SK-N-SH treated with all-trans-retinoic acid at 6 μM for 48 hours (cell line): Measurements from ENCODE around the gene SPOCK2.

Experiments
- ARNTL ChIP-seq: fragments of 450-650 bp; formaldehyde crosslinking; IDR thresholded peaks from 2 replicates; pipeline ENCODE4 v1.5.0; 2020; ENCODE audit warnings: low read depth, mild to moderate bottlenecking, moderate library complexity, borderline replicate concordance
- ESRRG ChIP-seq: fragments of 250-450 bp; sonication (Bioruptor Pico); IDR thresholded peaks from 2 replicates; pipeline ENCODE4 v1.6.1; 2021; ENCODE audit warnings: mild to moderate bottlenecking
- GLIS3 ChIP-seq: fragments of 250-450 bp; sonication (Bioruptor Pico); IDR thresholded peaks from 2 replicates; pipeline ENCODE4 v1.5.0; 2020; ENCODE audit warnings: mild to moderate bottlenecking, moderate library complexity
- ISL1 ChIP-seq: fragments of 250-450 bp; sonication (Bioruptor Pico); IDR thresholded peaks from 2 replicates; pipeline ENCODE4 v2.1.2; 2022; ENCODE audit warnings: mild to moderate bottlenecking, moderate library complexity
- OSR1 ChIP-seq: fragments of 250-450 bp; sonication (Bioruptor Pico); IDR thresholded peaks from 2 replicates; pipeline ENCODE4 v1.8.0; 2022; ENCODE audit warnings: moderate library complexity, mild to moderate bottlenecking, inconsistent platforms
- SNAI2 ChIP-seq: fragments of 250-450 bp; sonication (Bioruptor Pico); IDR thresholded peaks from 2 replicates; pipeline ENCODE4 v1.5.0; 2020; ENCODE audit warnings: mild to moderate bottlenecking, moderate library complexity
- TSHZ2 ChIP-seq: fragments of 250-450 bp; sonication (Bioruptor Pico); IDR thresholded peaks from 2 replicates; pipeline ENCODE4 v1.5.0; 2020; ENCODE audit warnings: mild to moderate bottlenecking, moderate library complexity
- ZFP3 ChIP-seq: fragments of 250-450 bp; sonication (Bioruptor Pico); IDR thresholded peaks from 2 replicates; pipeline ENCODE4 v1.5.0; 2020; ENCODE audit warnings: mild to moderate bottlenecking, moderate library complexity
- ZFP30 ChIP-seq: fragments of 450-650 bp; formaldehyde crosslinking; IDR thresholded peaks from 2 replicates; pipeline ENCODE4 v1.5.0; 2022; ENCODE audit warnings: mild to moderate bottlenecking, moderate library complexity
- TF ChIP-seq, protein P1 (sequence below): fragments of 250-450 bp; sonication (Bioruptor Pico); IDR thresholded peaks from 2 replicates; pipeline ENCODE4 v1.8.0; 2021; ENCODE audit warnings: low read depth, mild to moderate bottlenecking, moderate library complexity, borderline replicate concordance
- TF ChIP-seq, protein P2 (sequence below): fragments of 250-450 bp; sonication (Bioruptor Pico); IDR thresholded peaks from 2 replicates; pipeline ENCODE4 v1.5.1; 2020; ENCODE audit warnings: low read depth, mild to moderate bottlenecking, moderate library complexity

DNA sequence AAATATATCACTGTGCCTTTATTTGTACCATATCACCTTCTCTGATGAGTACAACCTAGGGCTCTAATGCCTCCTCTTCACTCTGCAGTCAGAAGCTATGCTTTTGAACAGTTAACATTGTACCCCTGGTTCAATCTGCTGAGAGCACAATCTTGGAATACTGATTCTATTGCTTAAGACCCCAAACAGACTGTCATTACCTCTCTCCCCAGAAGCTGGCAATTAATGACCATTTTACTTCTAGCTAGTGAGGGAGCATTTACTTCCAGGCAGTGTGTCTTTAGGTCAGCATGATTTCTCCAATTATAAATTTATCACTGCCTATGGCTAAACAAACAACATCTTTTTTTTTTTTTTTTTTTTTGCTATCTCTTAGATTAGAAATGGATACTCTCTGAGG lies 36.0 kb upstream of the SPOCK2 start:
- TF ChIP-seq, protein P1, sequence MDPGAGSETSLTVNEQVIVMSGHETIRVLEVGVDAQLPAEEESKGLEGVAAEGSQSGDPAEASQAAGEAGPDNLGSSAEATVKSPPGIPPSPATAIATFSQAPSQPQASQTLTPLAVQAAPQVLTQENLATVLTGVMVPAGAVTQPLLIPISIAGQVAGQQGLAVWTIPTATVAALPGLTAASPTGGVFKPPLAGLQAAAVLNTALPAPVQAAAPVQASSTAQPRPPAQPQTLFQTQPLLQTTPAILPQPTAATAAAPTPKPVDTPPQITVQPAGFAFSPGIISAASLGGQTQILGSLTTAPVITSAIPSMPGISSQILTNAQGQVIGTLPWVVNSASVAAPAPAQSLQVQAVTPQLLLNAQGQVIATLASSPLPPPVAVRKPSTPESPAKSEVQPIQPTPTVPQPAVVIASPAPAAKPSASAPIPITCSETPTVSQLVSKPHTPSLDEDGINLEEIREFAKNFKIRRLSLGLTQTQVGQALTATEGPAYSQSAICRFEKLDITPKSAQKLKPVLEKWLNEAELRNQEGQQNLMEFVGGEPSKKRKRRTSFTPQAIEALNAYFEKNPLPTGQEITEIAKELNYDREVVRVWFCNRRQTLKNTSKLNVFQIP (CRISPR knock-in tag) = no peak
- no peak for TF ChIP-seq GLIS3
- TF ChIP-seq SNAI2 = no peak
- TF ChIP-seq OSR1 (CRISPR knock-in tag) = no peak
- no peak for TF ChIP-seq ESRRG (CRISPR knock-in tag)
- TF ChIP-seq TSHZ2 (CRISPR knock-in tag) = no peak
- no peak for TF ChIP-seq ZFP3 (CRISPR knock-in tag)
- TF ChIP-seq ISL1 (CRISPR knock-in tag) = no peak
- no peak for TF ChIP-seq ARNTL
- no peak for TF ChIP-seq ZFP30 (CRISPR knock-in tag)
- TF ChIP-seq, protein P2, sequence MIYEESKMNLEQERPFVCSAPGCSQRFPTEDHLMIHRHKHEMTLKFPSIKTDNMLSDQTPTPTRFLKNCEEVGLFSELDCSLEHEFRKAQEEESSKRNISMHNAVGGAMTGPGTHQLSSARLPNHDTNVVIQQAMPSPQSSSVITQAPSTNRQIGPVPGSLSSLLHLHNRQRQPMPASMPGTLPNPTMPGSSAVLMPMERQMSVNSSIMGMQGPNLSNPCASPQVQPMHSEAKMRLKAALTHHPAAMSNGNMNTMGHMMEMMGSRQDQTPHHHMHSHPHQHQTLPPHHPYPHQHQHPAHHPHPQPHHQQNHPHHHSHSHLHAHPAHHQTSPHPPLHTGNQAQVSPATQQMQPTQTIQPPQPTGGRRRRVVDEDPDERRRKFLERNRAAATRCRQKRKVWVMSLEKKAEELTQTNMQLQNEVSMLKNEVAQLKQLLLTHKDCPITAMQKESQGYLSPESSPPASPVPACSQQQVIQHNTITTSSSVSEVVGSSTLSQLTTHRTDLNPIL (CRISPR knock-in tag) = no peak
